Esophagus muscularis mucosa (tissue), 4 donors: ENCODE results near the gene PTPN12.

Experiments used
- EP300 ChIP-seq: sonication (generic); formaldehyde crosslinking; IDR thresholded peaks from one replicate; pipeline ENCODE4 v1.6.1; 2017; ENCODE audit warnings: antibody characterized with exemption
- POLR2A ChIP-seq: fragments of 450-650 bp; IDR thresholded peaks from one replicate; pipeline ENCODE4 v1.6.1; 2017; ENCODE audit warnings: antibody characterized with exemption, moderate library complexity, mild to moderate bottlenecking, low read depth
- POLR2AphosphoS5 ChIP-seq, 2 donors: sonication (generic); formaldehyde crosslinking; IDR thresholded peaks; one replicate each; pipeline ENCODE4 v1.6.1; 2017; ENCODE audit warnings: antibody characterized with exemption in 2 of 2
- TF ChIP-seq, protein P1 (sequence below), 3 experiments: fragments of 200-600 bp in 2 of 3; fragments of 450-650 bp in 1 of 3; sonication (generic) in 2 of 3; IDR thresholded peaks; one replicate each; pipeline ENCODE4 v1.5.1; 2017 to 2019; ENCODE audit warnings: antibody characterized with exemption in 3 of 3, mild to moderate bottlenecking in 2 of 3, moderate library complexity in 1 of 3

DNA sequence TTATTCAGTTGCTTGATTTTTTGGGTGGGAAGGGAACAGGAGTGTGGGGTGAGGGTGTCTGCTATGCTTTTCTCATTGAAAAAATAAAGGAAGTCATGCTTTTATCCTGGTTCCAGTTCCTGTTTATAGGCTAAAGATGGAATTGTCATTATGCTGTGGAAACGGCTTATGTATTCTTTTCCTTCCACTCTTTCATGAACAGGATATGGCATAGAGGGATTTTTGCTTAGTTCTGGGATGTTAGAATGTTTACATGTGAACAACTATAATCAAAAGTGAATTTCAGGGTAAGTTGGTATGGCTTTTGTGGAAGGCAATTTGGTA is 35.9 kb upstream of the PTPN12 start:
- TF ChIP-seq, protein P1, sequence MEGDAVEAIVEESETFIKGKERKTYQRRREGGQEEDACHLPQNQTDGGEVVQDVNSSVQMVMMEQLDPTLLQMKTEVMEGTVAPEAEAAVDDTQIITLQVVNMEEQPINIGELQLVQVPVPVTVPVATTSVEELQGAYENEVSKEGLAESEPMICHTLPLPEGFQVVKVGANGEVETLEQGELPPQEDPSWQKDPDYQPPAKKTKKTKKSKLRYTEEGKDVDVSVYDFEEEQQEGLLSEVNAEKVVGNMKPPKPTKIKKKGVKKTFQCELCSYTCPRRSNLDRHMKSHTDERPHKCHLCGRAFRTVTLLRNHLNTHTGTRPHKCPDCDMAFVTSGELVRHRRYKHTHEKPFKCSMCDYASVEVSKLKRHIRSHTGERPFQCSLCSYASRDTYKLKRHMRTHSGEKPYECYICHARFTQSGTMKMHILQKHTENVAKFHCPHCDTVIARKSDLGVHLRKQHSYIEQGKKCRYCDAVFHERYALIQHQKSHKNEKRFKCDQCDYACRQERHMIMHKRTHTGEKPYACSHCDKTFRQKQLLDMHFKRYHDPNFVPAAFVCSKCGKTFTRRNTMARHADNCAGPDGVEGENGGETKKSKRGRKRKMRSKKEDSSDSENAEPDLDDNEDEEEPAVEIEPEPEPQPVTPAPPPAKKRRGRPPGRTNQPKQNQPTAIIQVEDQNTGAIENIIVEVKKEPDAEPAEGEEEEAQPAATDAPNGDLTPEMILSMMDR (IDR thresholded peaks at IDR 0.05): no peak
- no peak for TF ChIP-seq POLR2AphosphoS5 (IDR thresholded peaks at IDR 0.05)
- TF ChIP-seq POLR2A: no peak
- TF ChIP-seq EP300: no peak
